DOHH2 (cell line): ENCODE measurements around the gene KIF25.

Source experiments
- H3F3A ChIP-seq: fragments of 200-600 bp; sonication (generic), shearing (Covaris generic); 2 replicates; pipeline ENCODE4 v1.6.0; 2016; ENCODE audit warnings: antibody characterized with exemption, mild to moderate bottlenecking; ENCODE audit not compliant: control insufficient read depth, insufficient read depth
- H3K27ac ChIP-seq: fragments of 200-600 bp; sonication (generic); 2 replicates; pipeline ENCODE4 v1.5.1; 2014; ENCODE audit warnings: low read depth, mild to moderate bottlenecking, low read length, moderate library complexity
- H3K27me3 ChIP-seq: fragments of 200-600 bp; sonication (generic); 2 replicates; pipeline ENCODE4 v1.6.1; 2014; ENCODE audit warnings: mild to moderate bottlenecking, low read length, mixed read lengths; ENCODE audit not compliant: control insufficient read depth
- H3K36me3 ChIP-seq: fragments of 200-600 bp; sonication (generic); 2 replicates; pipeline ENCODE4 v1.6.1; 2014; ENCODE audit warnings: mild to moderate bottlenecking, low read length, moderate library complexity, mixed read lengths; ENCODE audit not compliant: control insufficient read depth
- H3K4me1 ChIP-seq: fragments of 200-600 bp; sonication (generic); 2 replicates; pipeline ENCODE4 v1.6.1; 2014; ENCODE audit warnings: mild to moderate bottlenecking, low read length, mixed read lengths; ENCODE audit not compliant: control insufficient read depth
- H3K4me2 ChIP-seq: fragments of 200-600 bp; sonication (generic); 2 replicates; pipeline ENCODE4 v1.6.0; 2014; ENCODE audit warnings: mild to moderate bottlenecking, low read length, moderate library complexity
- H3K4me3 ChIP-seq: fragments of 200-600 bp; sonication (generic); 2 replicates; pipeline ENCODE4 v1.5.1; 2014; ENCODE audit warnings: mild to moderate bottlenecking, low read length, mixed read lengths
- H3K79me2 ChIP-seq: fragments of 200-600 bp; sonication (generic); 2 replicates; pipeline ENCODE4 v1.6.1; 2014; ENCODE audit warnings: mild to moderate bottlenecking, low read length, mixed read lengths; ENCODE audit not compliant: control insufficient read depth
- H3K9me2 ChIP-seq: fragments of 200-600 bp; sonication (generic); replicated peaks from 2 replicates; pipeline ENCODE4 v1.6.1; 2014; ENCODE audit warnings: mild to moderate bottlenecking, low read length, mixed read lengths; ENCODE audit not compliant: control insufficient read depth
- H3K9me3 ChIP-seq: fragments of 200-600 bp; sonication (generic); 2 replicates; pipeline ENCODE4 v1.6.1; 2014; ENCODE audit warnings: antibody characterized with exemption, low read length, mixed read lengths; ENCODE audit not compliant: control insufficient read depth, insufficient read depth
- H4K20me1 ChIP-seq: fragments of 200-600 bp; sonication (generic); 2 replicates; pipeline ENCODE4 v1.6.0; 2014; ENCODE audit warnings: low read depth, mild to moderate bottlenecking, antibody characterized with exemption, low read length, moderate library complexity; ENCODE audit not compliant: control insufficient read depth, insufficient read depth
- EZH2phosphoT487 ChIP-seq: fragments of 200-600 bp; sonication (generic); IDR thresholded peaks from 2 replicates; pipeline ENCODE4 v1.6.1; 2017; ENCODE audit warnings: borderline replicate concordance, mild to moderate bottlenecking, antibody characterized with exemption, low read length, moderate library complexity, mixed read lengths
- TF ChIP-seq, protein P1 (sequence below): fragments of 200-600 bp; sonication (generic); IDR thresholded peaks from one replicate; pipeline ENCODE4 v1.5.1; 2014; ENCODE audit warnings: antibody characterized with exemption, mild to moderate bottlenecking, low read depth, low read length; ENCODE audit not compliant: poor library complexity, severe bottlenecking

Gene KIF25

DNA sequence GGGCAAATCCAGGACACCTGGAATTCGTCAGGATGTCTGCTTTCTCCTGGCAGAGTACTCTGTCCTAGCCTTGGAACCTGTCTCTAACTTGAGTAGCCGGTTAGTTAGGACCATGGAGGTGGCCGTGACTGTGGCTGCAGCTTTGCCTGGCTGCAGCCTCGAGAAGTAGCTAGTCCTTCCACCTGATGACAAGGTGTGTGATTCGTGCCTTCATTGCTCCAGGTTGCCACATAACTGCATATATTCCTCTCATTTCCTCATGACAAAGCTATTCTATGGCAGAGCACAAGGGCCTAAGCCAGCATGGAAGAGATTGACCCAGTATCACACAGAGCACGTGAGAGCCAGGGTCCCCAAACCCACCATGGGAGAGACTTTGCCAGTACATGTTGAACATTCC, 39.8 kb upstream of the KIF25 start:
- H3F3A ChIP-seq, result no peaks in the 10 kb centered on the region
- H3K4me2 ChIP-seq, result no peak overlapping the region
- H3K4me1 ChIP-seq, result no peaks in the 10 kb centered on the region
- TF ChIP-seq, protein P1, sequence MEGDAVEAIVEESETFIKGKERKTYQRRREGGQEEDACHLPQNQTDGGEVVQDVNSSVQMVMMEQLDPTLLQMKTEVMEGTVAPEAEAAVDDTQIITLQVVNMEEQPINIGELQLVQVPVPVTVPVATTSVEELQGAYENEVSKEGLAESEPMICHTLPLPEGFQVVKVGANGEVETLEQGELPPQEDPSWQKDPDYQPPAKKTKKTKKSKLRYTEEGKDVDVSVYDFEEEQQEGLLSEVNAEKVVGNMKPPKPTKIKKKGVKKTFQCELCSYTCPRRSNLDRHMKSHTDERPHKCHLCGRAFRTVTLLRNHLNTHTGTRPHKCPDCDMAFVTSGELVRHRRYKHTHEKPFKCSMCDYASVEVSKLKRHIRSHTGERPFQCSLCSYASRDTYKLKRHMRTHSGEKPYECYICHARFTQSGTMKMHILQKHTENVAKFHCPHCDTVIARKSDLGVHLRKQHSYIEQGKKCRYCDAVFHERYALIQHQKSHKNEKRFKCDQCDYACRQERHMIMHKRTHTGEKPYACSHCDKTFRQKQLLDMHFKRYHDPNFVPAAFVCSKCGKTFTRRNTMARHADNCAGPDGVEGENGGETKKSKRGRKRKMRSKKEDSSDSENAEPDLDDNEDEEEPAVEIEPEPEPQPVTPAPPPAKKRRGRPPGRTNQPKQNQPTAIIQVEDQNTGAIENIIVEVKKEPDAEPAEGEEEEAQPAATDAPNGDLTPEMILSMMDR, result no peak
- no peak for TF ChIP-seq EZH2phosphoT487
- H3K4me3 ChIP-seq, result no peak overlapping the region
- H4K20me1 ChIP-seq, result no peaks in the 10 kb centered on the region
- H3K27me3 ChIP-seq, result no peaks in the 10 kb centered on the region
- H3K9me3 ChIP-seq, result no peaks in the 10 kb centered on the region
- no peak overlapping the region for H3K27ac ChIP-seq
- no peaks in the 10 kb centered on the region for H3K79me2 ChIP-seq
- no peaks in the 10 kb centered on the region for H3K36me3 ChIP-seq
- no peaks in the 10 kb centered on the region for H3K9me2 ChIP-seq

DNA sequence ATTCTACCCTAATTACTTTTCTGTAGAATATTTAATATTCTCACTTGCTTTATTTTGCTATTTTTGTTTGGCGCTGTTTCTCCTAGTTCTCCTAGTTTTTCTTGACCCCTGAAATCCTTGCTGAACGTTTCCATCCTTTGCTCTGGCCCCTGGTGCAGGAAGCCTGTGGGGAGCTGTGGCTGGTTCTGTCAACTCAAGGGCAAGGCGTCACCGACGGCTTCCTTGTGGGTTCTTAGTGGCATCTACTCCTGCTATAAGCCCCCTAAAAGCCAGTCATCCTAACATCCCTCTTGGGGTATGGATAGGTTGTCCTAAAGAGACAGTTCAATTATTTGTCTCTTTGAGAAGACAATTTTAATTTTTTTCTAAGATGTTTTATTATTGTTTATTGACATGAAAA, 36.9 kb upstream of the KIF25 start:
- Histone ChIP-seq H3K79me2 (no peaks in the 10 kb centered on the region), H3K4me3 (no peak overlapping the region), H3F3A (no peaks in the 10 kb centered on the region), H3K27me3 (no peaks in the 10 kb centered on the region), H3K27ac (no peak overlapping the region), H3K9me2 (no peaks in the 10 kb centered on the region), H3K9me3 (no peaks in the 10 kb centered on the region), H3K36me3 (no peaks in the 10 kb centered on the region), H3K4me1 (no peaks in the 10 kb centered on the region), H4K20me1 (no peaks in the 10 kb centered on the region), H3K4me2 (no peak overlapping the region)
- TF ChIP-seq EZH2phosphoT487, result no peak
- TF ChIP-seq, protein P1, result no peak

DNA sequence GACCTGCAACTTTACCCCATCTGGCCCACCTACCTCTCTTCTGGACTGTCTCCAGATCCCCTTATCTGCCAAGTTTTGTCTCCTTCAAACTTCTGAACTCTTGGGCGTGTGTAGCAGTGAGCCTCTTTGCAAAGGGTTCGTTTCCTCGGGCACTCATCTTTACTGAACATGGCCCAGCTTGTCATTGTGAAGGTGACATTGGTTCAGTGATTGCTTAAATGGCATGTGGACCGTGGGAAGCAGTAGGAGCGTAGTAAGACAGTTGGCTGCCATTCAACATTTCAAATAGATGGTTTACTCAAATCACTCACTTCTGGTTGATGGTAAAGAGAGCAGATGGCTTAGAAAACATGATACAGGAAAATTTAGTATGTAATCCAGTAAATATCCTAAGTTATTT, 34.8 kb upstream of the KIF25 start:
- H3K27ac ChIP-seq, result no peak overlapping the region
- no peaks in the 10 kb centered on the region for H3F3A ChIP-seq
- no peaks in the 10 kb centered on the region for H3K9me3 ChIP-seq
- H3K4me2 ChIP-seq, result no peak overlapping the region
- no peak for TF ChIP-seq EZH2phosphoT487
- TF ChIP-seq, protein P1, result no peak
- H3K4me1 ChIP-seq, result no peaks in the 10 kb centered on the region
- no peaks in the 10 kb centered on the region for H3K9me2 ChIP-seq
- no peak overlapping the region for H3K4me3 ChIP-seq
- no peaks in the 10 kb centered on the region for H3K79me2 ChIP-seq
- H3K27me3 ChIP-seq, result no peaks in the 10 kb centered on the region
- no peaks in the 10 kb centered on the region for H4K20me1 ChIP-seq
- 0 out of 2 replicates have a peak, but pooled peaks cover 2% of the 10 kb centered on the region for H3K36me3 ChIP-seq
